ENCODE data around the gene ME3.

GRCh38 chr11:86483940-86484794 lies 188.2 kb downstream of the ME3 start:
- TF ChIP-seq TAF1 (IDR thresholded peaks at IDR 0.05; ENCODE audit: borderline replicate concordance, insufficient read depth, low read length) (no peak), POLR2AphosphoS5 (IDR thresholded peaks at IDR 0.05; ENCODE audit: low read depth, low read length) (no peak)

Measured in PFSK-1 (cell line).